Astrocyte of the spinal cord (primary cell): ENCODE data around the gene NKX2-8.
"Not testable (repeated sequence)": the region's sequence is repeated elsewhere in the genome, so short reads cannot be mapped to it uniquely, and the experiment has no call there.

Experiments used
- DNase-seq: peaks from one replicate; pipeline ENCODE4 v3.0.0; 2011; ENCODE audit warnings: low read depth, low spot score
- H3K4me3 ChIP-seq: 2 replicates; pipeline ENCODE4 v1.5.1; 2011; ENCODE audit warnings: low read depth, mild to moderate bottlenecking, low read length, moderate library complexity
- in situ Hi-C: cut with HindIII; loops from 2 replicates; pipeline ENCODE4 v1.10.0; 2017; ENCODE audit warnings: low sequenced_read_pairs
- TF ChIP-seq, protein P1 (sequence below): IDR thresholded peaks from 2 replicates; pipeline ENCODE4 v1.5.1; 2012; ENCODE audit warnings: low read depth, mild to moderate bottlenecking, low read length, inconsistent platforms

Gene NKX2-8

DNA sequence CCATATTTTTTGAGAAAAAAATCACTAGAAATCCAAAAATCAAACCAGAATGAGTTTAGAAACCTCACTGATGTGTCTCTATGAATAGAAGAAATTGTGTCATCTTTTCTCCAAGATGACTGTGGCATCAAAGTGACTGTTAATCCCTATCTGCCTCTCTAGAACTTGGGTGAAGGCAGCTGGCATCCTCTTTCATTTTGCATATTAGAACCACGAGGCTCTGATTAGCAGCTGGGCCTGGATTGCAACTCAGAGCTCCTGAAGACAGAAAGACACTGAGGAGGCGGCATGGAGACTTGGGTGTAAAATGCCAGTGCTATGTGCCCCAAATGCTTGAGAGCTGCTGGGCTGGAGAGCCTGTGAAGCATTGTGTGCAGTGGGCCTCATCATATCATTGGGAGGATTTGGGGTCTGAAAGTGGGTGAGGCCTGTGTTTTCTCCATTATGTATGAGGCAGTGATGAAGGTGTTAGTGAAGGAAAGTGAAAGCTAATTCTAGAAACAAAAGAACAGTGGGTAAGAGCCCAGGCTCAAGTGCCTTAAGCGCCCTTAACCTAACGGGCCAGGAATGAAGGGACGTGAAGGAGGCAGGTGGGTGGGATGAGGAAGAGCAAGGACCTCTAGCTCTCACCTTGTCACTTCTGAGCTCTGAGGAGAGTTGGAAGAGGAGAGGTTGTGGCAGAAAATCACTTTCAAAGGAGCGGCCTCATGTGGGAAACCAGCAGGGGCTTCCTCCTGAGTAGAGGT, 26.2 kb downstream of the NKX2-8 start:
- DNase-seq, result no peak
- in situ Hi-C loops, result no loop called here
- TF ChIP-seq, protein P1, sequence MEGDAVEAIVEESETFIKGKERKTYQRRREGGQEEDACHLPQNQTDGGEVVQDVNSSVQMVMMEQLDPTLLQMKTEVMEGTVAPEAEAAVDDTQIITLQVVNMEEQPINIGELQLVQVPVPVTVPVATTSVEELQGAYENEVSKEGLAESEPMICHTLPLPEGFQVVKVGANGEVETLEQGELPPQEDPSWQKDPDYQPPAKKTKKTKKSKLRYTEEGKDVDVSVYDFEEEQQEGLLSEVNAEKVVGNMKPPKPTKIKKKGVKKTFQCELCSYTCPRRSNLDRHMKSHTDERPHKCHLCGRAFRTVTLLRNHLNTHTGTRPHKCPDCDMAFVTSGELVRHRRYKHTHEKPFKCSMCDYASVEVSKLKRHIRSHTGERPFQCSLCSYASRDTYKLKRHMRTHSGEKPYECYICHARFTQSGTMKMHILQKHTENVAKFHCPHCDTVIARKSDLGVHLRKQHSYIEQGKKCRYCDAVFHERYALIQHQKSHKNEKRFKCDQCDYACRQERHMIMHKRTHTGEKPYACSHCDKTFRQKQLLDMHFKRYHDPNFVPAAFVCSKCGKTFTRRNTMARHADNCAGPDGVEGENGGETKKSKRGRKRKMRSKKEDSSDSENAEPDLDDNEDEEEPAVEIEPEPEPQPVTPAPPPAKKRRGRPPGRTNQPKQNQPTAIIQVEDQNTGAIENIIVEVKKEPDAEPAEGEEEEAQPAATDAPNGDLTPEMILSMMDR, result no peak
- no peak overlapping the region for H3K4me3 ChIP-seq

DNA sequence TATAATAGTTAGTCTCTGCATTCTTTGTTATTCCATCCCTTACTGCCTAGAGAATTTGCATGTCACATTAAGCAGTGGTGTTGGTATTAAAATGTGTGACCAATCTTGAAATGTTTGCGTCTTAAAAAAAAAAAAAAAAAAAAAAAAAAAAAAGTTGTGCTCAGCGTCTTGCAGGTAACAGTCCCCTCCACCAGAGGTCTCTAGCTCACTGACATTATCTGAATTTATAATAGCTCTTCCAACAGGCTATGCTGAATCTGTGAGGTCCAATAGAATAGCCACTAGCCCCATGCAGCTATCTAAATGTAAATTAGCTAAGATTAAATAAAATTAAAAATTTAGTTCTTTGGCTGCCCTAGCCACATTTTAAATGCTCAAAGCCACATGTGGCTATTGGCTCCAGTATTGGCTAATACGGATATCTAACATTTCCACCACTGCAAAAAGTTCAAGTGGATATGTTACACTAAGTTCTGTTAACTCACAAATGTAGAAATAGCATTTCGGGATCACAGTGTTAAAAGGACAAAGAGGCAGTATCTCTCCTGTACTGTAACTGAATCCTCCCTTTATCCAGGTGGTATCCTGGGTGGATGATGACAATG, 28.7 kb downstream of the NKX2-8 start:
- no peak overlapping the region for H3K4me3 ChIP-seq
- in situ Hi-C loops, result no loop called here
- TF ChIP-seq, protein P1, result peak; percentile 74
- peak; percentile 57 for DNase-seq

DNA sequence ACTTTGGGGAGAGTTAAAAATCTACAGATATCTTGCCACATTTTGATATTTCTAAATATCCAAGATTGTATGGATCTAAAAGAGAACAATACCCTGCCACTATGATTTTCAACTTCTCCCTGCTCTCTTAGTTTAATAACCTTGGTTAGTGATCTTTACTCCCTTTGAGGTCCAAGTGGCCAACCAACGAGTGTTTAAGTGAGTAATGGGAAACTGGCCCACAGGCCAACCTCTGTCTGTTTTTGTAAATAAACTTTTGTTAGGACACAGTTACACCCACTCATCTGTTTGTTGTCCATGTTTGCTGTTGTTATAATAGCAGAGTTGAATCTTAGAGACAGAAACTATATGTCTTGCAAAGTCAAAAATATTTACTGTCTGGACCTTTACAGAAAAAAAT, 31.5 kb downstream of the NKX2-8 start:
- no peak for DNase-seq
- H3K4me3 ChIP-seq, result no peak overlapping the region
- TF ChIP-seq, protein P1, result no peak
- in situ Hi-C loops, result no loop called here

DNA sequence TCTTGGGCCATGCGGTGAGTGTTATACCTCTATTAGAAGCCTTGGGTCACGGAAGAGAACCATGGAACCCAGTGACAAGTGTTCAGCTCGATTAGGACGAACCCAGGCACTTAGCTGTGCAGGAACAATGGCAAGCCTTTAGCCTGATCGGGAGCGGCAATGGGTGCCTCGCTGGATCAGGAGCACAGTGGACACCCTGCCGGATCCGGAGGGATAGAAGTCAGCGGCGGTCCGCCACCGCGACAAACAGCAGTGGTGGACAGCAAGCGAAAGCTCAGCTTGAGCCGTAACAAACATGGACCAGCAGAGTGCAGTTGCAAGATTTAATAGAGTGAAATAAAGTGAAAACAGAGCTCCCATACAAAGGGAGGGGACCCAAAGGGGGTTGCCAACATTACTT, 38.1 kb downstream of the NKX2-8 start:
- in situ Hi-C loops, H3K4me3 ChIP-seq, DNase-seq: not testable (repeated sequence)

DNA sequence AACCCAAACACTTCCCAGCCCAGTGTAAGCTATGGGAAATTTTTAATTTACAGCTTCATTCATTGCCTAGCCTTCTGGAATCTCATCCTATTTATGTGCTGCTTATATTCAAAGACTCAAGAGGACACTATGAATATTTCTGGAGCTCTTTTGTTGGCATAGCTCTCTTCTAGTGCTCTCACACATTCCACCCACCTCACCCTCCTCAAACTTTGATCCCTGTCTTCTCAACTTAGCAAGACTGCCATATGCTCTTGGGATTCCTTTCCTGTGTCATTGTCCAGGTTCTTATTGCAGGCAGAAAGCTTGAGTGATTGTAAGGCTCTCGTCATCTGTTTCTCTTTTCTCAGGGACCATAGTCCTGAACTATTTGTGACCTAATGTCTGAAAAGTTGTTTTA, 44.4 kb downstream of the NKX2-8 start:
- TF ChIP-seq, protein P1, result no peak
- DNase-seq, result no peak
- in situ Hi-C loops, result no loop called here
- no peak overlapping the region for H3K4me3 ChIP-seq
